GM10847 (cell line): ENCODE results near the gene GULP1.

Experiments
- POLR2A ChIP-seq: IDR thresholded peaks from 2 replicates; pipeline ENCODE4 v1.6.1; 2011; ENCODE audit not compliant: insufficient read length; ENCODE audit errors: extremely low read depth

The GULP1 gene

DNA sequence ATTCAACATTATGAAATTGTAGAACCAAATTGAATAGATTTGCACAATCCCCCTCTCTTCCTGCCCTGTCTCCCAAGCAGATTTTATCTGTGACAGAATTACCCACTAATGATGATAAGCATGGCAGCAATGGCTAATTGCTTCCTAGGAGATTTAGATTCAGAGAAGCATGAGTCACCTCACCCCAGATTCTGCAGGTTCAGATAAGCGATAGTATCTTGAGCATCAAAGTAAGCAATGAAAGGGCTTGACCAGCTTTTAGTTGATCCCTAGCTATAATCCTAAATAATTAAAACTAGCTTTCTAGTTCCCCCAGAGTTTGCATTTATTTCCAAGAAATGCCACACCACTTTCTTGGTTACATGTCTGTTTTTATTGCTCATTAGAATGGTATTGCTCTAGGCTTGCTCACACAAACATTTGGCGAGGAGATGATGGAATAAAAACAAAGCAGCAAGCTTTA is 204.3 kb downstream of the GULP1 start:
- no peak for TF ChIP-seq POLR2A

- no peak for TF ChIP-seq POLR2A
Observed at GRCh38 chr2:188497726-188498125, 206.1 kb downstream of the GULP1 start.

GRCh38 chr2:188503975-188504374 is 212.3 kb downstream of the GULP1 start:
- TF ChIP-seq POLR2A = no peak

DNA sequence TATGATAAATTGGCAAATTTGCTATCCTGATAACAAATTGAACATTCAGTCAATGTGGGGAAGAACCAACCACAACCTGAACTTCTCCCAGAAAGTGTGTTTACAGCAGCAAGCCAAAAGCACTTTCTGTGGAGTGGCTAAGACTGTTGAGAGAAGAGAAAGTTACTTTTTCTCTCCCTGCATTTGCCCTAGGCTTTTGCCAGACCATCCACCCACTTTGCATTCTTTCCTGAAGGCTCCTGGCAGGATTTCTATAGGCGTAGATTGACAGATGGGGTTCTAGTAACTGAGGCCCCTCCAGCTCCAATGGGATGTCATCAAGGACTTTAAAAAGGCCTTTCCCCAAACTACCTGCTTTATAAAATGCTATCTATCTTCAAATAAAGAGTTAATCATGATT is 215.2 kb downstream of the GULP1 start:
- no peak for TF ChIP-seq POLR2A

DNA sequence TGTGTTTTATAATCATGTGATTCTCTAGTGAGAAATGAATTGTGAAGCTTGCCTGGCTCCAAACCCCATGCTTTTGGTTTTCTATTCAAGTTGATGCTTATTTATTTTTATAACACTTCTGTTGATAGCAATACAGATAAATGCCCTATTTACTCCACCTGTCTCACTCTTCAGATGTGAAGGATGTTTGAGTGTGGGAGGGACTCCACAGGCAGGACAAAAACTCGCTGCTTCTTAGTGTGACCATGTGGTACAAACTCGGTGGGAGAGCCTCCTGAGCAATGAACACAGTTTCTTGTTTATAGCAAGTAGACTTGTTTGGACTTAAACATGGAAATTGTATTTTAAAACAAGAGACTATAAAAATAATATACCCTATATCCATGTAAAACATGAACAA is 219.7 kb downstream of the GULP1 start:
- TF ChIP-seq POLR2A = no peak

DNA sequence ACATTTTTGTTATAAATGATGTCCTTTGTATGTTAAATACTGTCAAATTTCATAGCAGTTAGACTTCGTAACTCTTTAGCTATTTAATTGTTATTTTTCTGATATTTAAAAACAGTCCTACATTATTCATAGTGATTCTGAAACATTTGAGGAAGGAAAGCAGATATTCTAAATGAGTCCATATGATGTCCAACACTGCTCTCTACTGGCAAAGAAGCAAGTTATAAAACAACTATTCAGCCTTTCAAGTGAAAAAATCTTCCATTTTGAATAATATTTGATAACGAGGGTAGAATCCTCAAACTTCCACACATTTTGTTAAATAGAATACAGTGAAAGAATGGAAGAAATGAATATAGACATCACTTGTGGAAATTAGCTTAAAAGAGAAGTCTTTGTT is 220.8 kb downstream of the GULP1 start:
- no peak for TF ChIP-seq POLR2A

GRCh38 chr2:188515918-188516317 is 224.2 kb downstream of the GULP1 start:
- no peak for TF ChIP-seq POLR2A

DNA sequence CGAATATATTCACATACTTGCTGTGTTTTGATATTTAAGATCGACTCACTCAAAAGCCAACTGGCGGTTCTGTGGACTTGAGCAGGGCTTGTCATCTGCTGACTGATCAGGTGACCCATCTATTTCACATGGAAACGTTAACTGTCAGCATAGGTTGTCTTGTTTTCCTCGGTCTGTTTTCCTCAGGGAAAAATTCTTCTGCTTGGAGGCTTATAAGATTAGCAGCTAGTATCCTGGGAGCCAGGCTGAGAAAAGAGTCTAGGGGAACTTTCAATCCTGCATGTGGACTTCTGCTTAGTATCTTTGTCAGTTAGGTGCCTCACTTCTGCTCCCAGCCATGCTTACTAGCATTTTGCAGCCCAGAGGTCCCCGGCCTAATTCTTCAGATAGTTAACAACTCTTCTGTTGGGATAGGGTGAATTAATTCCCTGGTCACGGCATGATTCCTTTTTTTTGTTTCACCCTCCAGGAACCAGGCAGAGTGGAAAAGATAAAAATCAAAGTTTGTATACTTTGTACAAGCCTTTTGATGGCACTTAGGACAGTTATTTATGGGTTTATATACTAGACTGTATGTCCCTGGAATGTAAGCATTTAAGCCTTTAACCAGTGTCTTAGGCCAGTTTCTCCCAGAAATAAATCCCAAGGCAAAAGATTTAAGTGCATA is 226.0 kb downstream of the GULP1 start:
- TF ChIP-seq POLR2A = no peak

DNA sequence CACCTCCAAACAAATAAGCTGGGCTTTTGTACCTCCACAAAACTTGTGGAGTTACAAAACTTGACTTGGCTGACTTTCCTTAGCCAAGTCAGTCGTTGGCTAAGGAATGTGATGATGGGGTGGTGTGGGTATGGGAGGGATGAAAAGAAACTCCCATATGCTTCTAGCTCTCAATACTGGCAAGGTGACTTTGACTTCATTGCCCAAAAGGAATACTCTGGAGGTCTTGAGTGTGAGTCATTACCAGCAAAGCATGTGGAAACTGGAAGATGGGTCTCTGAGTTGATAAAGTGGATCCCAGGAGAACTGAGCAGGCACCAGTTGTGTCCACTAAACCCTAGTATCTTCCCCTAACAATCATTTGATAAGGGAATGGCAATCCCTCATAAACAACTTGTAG is 226.7 kb downstream of the GULP1 start:
- TF ChIP-seq POLR2A = no peak

GRCh38 chr2:188519136-188519535 is 227.5 kb downstream of the GULP1 start:
- TF ChIP-seq POLR2A = no peak

- TF ChIP-seq POLR2A = no peak
Observed at GRCh38 chr2:188522517-188522916, 230.8 kb downstream of the GULP1 start.

DNA sequence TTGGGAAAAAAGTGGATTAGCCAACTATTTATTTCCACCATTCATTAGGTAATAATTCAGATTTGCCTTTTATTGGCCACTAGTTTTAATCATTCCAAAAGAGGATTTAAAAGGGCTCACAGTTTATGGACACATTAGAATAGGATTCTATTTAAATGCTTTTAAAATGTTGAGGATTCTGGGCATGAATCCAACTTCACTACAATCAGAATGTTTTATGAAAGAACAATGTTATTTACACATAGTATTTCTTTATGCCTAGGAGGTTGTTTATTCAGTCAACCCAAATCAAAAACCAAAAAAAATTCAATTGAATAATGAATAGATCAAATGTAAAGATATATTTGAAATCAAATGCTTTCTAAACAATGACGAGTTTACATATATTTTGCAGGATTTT is 232.2 kb downstream of the GULP1 start:
- no peak for TF ChIP-seq POLR2A

DNA sequence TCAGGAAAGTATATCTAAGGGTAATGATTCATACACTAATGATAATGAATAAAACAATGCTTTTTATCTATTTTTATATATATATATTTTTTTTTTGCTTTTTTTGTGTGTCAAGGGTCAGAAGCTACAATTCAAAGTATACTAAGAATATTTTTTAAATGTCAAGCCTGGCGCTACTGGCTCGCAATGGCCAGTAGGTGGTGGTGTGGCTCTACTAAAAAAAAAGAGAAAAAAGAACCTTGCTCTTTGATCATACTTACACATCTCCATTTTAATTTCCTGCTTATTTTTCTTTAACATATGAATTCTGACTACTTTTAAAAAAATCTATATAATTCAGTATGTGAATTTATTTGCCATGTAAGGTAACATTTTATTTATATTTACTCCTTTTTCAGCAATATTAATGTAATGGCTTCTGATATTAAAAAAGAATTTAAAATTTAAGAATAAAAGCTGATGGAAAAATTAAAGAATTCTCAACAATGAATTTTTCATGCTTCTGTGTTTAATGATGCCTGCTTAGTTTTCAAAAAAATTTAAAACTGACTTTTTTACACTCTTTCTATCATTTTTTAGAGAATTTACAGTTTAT is 232.9 kb downstream of the GULP1 start:
- no peak for TF ChIP-seq POLR2A

- TF ChIP-seq POLR2A = no peak
Observed at GRCh38 chr2:188526701-188527100, 235.0 kb downstream of the GULP1 start.

DNA sequence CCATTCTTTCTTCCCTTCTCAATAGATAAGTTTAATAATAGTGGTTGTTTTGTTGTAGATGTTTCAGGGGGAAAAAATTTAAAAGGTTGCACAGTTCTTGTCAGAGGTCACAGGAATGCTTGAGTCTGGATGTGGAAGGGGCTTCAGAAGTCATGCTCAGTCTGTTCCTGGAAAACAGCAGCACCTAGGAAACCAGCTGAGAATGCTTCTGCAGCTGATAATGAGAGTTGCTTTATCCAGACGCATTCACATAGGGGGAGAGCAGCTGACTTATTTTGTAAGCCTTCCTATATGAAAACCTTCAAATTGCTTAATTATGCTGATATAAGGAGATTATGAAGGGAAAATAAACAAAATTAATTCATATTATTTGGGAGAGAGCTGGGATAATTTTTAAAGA is 235.5 kb downstream of the GULP1 start:
- no peak for TF ChIP-seq POLR2A

- no peak for TF ChIP-seq POLR2A
Observed at GRCh38 chr2:188527581-188527993, 235.9 kb downstream of the GULP1 start.

- no peak for TF ChIP-seq POLR2A
Observed at GRCh38 chr2:188529710-188530109, 238.0 kb downstream of the GULP1 start.
